HG02885 (cell line): ENCODE measurements around the gene UBP1.
"Not testable (repeated sequence)": the region's sequence is repeated elsewhere in the genome, so short reads cannot be mapped to it uniquely, and the experiment has no call there.

ENCODE experiments used
- ATAC-seq: cut with Tn5 transposase; IDR thresholded peaks from one replicate; pipeline ENCODE4 v1.9.1; 2021; ENCODE audit warnings: mild to moderate bottlenecking; ENCODE audit not compliant: unreplicated experiment, poor library complexity

UBP1 gene

DNA sequence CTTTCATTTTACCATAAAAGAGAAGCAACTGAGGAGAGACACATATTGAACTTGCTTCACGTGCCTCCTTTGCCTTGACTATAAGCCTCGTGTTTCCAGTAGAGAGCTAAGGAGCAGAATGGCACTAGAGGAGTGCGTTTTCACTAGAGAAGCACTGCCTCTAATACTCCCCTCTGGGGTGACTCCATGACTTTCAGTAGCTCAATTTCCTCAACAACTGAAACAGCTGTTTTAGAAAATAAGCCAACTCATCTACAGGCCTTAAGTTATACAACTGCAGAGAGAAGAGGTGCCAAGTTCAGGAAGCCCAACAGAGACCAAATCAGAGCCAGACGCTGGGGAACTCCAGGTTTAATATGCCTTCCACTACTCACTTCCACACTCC is 1.9 kb downstream of the UBP1 start:
- ATAC-seq: no peak

DNA sequence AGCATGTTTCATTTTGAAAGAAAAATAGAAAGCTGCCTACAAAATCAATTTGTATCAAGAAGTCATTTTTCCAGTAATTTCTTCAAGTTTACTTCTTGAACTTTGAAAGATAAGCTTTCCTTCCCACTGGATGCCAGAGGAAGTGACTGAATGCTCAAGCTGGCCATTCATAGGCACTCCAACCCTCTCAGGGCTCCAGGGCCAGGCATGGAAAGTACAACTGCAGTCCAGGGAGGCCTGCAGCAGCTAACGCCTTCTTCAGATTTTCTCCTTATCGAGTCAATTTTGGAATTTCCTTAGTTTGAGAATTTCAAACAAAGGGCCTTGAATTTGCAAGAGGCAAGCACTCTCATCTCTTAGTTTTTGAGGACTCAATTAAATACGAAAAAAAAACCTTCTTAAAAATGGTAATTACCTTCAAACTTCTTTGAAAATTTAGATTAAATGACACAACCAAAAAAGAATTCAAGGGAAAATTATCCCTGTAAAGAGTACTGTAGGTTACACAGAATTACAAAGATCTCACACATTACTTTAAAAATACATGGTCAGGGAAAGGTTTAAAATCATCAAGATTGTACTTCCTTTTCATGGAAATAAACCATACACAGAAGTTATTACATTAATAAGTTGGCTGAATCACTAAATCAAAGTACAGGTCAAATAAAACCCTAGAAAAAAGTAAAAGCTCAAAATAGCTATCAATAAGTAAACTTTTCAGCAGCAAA is 2.5 kb downstream of the UBP1 start:
- no peak for ATAC-seq

DNA sequence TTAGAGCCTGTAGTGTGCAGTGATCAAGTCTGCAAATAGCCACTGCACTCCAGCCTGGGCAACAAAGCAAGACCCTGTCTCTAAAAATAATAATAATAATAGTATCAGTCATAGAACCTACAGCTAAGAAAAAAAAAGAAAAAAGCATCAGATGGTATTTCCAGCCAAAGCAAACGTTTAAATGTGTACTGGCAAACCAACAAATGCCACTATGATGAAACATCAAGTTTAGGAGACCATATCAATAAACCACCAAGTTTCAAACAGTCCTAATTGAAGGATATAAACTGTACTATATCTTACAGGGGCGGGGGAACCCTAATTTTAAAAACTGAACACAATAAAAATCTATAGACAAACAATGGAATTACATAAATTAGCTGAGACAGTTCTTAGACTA is 6.4 kb downstream of the UBP1 start:
- no peak for ATAC-seq

DNA sequence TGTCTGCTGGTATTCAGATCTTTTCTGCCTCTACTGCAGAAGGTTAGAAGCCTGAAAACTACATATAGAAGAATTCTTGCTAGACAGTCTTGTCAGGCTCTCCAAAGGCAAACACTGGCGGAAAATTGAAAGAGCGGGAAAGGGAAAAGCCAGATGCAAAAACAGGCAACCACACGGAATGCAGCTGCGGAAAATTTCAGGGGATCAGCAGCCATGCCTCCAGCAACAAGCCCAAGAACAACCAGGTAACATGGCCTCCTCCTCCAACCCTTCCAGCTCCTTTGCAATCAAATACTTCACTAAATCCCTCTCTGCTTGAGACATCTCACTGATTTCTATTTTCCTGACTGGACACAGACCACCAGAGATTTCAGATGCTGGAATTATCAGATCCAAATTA is 9.6 kb downstream of the UBP1 start:
- no peak for ATAC-seq

DNA sequence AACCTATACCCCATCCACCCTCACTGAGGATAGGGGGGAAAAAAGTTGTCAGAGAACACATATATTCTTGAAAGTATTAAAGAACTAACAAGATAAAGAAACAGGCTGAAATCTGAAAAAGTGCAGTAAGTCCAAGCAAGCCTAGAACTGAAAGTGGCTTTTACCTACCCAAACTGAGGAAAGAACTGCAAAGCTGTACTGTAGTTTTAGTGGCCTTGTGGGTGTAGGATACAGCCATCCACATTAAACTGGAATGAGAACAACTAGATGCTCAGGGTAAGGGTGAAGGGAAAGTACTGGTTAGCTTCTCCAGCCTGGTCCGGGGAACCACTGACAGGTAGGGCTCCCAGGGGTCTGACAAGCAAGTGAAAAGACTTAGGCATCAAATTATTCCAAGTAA is 10.1 kb downstream of the UBP1 start:
- no peak for ATAC-seq

DNA sequence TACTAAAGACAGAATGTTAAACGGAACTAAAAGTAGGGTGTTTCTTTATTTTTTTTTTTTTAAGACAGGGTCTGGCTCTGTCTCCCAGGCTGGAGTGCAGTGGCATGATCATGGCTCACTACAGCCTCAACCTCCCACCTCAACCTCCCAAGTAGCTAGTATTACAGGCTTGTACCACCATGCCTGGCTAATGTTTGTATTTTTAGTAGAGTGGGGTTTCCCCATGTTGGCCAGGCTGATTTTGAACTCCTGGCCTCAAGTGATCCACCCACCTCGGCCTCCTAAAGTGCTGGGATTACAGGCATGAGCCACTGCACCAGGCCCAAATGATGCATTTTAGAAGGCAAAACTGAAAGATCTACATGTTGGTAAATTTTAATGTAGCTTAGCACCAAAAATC is 10.9 kb downstream of the UBP1 start:
- not testable (repeated sequence) for ATAC-seq

DNA sequence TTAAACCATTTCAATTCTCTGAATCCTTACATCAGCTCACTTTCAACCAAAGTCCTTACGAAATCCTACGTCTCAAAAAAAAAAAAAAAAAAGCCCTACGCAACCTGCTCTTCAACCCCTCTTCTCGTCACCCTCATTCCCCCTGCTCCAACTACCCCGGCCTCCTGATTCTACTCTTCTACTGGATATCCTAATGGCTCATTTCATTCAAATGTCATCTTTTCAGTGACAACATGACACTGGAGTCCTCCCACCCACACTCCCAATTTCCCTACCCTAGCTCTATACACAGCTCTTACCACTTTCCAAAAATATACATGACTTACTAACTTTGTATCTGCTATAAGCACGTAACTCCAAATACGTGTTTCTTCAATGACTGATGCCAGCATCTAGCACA is 11.5 kb downstream of the UBP1 start:
- ATAC-seq: no peak

DNA sequence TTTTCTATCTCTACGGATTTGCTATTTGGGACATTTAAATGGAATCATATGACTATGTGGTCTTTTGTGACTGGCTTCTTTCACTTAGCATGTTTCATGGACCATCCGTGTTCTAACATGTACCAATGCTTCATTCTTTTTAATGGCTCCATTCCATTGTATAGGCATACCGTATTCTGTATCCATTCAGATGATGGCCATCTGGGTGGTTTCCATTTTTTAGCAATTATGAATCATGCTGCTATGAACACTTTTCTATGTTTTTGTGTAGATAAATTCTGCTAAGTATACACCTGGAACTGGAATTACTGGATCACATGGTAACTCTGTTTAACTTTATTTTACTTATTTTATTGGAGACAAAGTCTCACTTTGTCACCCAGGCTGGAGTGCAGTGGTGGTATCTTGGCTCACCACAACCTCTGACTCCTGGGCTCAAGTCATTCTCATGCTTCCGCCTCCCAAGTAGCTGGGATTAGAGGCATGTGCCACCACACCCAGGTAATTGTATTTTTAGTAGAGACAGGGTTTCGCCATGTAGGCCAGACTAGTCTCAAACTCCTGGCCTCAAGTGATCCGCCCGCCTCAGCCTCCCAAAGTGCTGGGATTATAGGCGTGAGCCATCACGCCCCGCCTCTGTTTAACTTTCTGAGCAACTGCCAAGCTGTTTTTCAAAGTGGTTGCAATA is 13.4 kb downstream of the UBP1 start:
- ATAC-seq: no peak

DNA sequence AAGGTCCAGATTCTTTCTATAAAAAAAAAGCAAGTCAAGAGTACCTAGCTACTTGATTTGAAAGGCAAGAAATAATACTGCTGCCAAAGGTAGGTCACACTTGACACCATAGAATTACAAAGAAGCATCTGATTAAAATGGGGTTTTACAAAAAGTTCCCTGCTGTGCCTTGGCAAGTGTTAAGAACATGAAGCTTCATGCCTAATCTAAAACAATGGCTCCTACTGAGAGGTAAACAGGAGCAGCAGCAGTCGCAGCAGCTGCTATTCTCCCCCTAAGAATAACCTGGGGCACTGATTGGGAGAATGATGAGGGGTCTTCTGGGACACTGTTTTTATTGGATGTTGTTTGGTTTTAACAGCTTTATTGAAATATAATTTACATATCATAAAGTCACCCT is 14.1 kb downstream of the UBP1 start:
- ATAC-seq: no peak

DNA sequence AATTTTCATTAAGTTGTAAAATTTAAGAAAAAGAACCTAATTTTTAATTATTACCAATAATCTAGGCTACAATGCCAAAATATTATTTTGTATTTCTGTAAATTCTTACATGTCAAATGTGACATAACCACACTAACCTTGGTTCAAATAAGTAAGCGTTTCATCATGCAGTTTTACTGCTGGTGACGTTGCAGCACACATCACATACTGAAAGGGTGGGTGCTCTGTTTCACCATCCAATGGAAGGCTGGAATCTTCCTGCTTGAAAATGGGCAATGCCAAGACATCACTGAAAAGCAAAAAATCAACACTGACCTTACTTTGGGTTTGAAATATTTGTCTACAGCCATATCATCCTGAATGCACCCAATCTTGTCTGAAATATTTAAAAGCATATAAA is 14.8 kb downstream of the UBP1 start:
- ATAC-seq: no peak

DNA sequence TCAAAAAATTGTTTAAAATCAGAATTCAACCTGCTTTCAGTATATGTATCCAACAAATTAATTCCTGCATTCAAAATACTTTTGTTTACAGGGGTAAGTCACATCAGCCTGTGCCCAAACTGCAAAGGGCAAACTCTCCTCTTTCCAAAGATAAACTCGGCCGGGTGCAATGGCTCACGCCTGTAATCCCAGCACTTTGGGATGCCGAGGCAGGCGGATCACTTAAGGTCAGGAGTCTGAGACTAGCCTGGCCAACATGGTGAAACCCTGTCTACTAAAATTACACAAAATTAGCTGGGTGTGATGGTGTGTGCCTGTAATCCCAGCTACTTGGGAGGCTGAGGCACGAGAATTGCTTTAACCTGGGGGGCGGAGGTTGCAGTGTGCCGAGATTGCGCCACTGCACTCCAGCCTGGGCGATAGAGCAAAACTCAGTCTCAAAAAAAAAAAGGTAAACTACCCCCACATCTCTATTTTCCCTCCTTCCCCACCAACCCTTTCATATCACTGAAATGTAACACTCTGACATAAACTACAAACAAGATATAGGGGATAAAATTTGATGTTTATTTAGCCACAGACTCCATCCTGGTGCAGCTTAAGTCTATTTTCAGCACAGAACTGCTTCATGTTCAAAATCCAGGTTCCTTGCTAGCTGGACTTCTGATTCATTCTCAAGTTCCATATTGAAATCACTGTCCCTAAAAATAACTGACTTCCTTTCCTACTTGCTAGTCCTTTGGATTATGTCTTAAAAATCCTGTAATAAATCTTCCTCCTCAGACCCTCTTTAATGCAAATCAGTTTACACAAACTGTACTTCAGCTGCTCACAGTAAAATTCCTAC is 15.4 kb downstream of the UBP1 start:
- ATAC-seq: no peak

DNA sequence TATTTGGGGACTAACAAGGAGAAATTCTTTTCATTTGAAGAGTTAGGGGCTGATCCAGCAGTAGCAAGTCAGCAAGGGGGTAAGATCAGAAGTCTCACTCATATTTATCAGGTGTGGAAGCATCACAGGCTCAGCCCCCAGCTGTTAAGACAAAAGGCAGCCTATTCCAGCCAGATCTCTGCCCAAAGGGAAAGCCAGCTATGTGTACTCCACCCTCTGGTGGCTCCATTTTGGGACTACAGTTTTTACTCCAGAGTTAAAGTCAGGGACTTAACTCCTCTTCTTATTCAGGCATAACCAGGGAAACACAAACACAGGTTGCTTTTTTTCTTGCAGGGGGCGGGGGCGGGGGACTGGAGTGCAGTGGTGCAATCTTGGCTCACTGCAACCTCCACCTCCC is 19.2 kb downstream of the UBP1 start:
- no peak for ATAC-seq

DNA sequence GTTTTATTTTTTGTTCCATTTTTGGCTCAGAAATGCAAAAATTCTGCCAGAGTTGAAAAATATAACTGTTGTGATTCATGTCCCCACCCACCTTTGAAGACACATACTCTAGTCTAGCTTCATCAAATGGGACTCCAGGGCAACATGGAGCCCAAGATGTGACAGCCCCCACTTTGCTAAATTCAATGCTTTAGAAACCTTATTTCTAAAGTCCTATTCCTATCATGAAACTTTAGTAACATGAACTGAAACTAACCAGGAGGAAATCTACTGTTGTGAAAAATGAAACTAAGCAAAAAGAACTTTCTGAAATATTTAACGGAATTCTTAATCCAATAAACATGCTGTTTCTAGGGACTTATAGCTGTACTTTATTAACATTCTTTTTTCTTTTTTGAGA is 20.3 kb downstream of the UBP1 start:
- ATAC-seq: no peak

DNA sequence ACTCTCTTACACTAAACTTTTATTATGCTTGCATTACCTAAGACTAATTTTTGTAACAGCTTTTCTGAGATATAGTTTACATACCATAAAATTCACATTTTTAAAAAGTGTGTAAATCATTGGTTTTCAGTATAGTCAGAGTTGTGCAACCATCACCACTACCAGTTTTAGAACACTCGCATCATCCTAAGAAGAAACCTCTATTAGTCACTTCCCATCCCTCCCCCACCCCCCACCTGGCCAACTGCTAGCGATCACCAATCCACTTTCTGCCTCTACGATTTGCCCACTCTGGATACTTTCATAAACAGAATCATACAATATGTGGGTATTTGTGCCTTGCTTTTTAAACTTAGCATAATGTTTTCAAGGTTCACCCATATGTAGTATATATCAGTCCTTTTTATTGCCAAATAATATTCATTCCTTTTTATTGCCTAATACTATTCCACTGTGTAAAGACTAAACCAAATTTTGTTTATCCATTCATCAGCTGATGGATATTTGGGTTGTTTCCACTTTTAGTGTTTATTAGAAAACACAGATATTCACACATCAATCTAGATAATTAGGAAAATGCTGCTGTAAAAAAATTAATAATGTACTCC is 23.0 kb downstream of the UBP1 start:
- no peak for ATAC-seq

DNA sequence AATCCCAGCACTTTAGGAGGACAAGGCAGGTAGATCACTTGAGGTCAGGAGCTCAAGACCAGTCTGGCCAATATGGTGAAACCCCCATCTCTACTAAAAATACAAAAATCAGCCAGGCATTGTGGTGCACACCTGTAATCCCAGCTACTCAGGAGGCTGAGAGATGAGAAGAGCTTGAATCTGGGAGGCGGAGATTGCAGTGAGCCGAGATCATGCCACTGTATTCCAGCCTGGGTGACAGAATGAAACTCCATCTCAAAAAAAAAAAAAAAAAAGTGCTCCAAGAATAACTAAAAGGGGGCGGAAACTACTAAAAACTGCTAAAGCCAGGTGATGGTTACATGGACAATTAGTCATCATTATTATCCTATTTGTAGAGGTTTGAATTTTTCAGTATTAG is 29.4 kb downstream of the UBP1 start:
- ATAC-seq: not testable (repeated sequence)

DNA sequence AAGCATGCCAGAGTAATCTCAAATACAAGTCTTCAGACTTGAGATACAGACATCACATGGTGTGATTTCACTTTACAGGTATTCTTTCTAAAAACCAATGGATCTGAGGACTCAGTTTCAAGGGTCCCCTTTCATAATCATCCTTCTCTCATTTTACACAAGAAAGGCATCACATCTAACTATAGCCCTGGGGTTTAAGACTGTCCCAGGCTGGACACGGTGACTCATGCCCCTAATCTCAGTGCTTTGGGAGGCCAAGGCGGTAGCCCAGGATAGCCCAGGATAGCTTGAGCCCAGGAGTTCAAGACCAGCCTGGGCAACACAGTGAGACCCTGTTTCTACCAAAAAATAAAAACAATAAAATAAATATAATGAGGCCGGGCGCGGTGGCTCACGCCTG is 36.4 kb downstream of the UBP1 start:
- ATAC-seq: no peak

DNA sequence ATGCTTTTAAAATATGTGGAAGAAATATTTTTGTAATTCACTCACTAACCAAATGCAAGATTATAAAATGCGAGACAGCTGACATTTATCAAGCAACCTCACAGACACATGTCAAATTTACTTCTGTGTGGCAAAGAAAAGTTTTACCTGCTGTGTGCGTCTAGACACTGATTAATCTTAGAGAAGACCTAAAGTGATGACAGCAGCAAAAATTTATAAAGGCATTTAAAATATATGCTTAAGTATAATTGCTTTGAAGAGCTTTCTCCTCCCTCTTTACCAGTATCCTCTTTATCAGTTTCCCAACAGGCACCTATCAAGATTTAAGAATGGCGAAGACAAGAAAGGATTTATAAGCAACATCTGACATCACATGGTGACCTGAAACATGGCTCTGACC is 37.3 kb downstream of the UBP1 start:
- ATAC-seq: no peak

DNA sequence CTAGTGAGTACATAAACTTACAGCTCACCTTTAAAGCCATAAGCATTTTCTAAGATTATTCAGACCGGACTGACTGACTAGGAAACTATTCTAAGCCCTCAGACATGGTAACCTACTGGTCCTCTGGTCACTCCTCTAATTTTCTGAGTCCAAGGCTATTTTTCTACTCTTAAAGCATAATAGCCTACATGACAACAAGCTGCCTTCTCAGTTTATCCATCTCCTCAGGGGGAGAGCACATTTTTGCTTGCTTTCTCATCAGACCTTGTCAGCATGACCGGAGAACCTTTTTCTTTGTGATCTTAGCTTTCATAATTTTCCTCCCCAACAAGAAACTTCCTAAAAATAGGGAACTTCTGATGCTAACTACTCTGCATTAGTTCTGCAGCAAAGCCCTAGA is 38.4 kb downstream of the UBP1 start:
- ATAC-seq: no peak

DNA sequence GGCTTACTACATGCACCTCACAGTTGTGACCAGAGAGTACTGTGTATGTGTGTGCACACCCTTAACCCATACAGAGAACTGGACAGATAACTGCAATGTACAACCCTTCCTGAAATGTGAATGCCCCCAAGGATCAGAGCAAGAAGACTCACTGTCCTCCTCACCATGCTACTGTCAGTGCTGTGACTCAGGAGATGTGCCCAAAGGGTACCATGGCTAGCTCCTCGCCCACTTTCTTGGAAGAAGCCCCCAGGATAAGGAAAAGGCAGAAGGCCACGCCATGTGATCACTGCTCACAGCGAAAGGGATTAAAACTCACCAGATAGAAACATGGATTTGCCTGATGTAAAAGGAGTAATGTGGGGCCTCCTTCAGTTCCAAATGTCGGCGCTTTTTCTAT is 41.8 kb downstream of the UBP1 start:
- ATAC-seq: no peak

DNA sequence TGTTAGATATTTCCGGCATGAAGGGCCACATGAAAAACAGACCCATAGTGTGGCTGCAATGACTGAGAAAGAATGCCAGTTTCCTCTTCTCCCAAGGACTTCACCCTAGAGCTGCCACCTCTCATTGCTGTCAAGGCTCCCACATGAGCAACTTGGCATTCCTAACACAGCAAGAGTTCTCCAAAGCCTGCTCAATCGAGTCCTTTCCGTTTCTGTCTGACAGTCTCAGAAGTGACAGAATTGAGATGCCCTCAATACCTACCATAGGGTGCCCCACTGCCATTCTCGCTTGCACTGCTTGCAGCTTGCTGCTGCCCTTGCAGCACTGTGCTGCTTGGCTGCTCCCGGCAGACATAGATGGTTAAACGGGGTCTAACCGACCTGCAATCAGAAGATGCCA is 44.3 kb downstream of the UBP1 start:
- no peak for ATAC-seq
